Fibroblast of villous mesenchyme (primary cell): ENCODE measurements around the gene PNMA6E. TPM values are rescaled to one million over a fixed set of nuclear protein-coding genes. Genes with fewer than 3 reads are reported as not detected.

Experiments used
- DNase-seq: peaks from one replicate; pipeline ENCODE4 v3.0.0-alpha.2; 2010; ENCODE audit warnings: low read depth
- H3K4me3 ChIP-seq: 2 replicates; pipeline ENCODE4 v1.5.1; 2011; ENCODE audit warnings: low read depth, mild to moderate bottlenecking, low read length
- total RNA-seq: library from RNA; depleted of rRNA; stranded (reverse); fragments of >200 nt; gene quantifications from 2 replicates; pipeline ENCODE4 v1.2.3, GENCODE V29; 2012
- TF ChIP-seq, protein P1 (sequence below): IDR thresholded peaks from 2 replicates; pipeline ENCODE4 v1.5.1; 2012; ENCODE audit warnings: low read depth, mild to moderate bottlenecking, low read length; ENCODE audit not compliant: insufficient read depth

The PNMA6E gene
- total RNA-seq, 1 donor, result not detected

DNA sequence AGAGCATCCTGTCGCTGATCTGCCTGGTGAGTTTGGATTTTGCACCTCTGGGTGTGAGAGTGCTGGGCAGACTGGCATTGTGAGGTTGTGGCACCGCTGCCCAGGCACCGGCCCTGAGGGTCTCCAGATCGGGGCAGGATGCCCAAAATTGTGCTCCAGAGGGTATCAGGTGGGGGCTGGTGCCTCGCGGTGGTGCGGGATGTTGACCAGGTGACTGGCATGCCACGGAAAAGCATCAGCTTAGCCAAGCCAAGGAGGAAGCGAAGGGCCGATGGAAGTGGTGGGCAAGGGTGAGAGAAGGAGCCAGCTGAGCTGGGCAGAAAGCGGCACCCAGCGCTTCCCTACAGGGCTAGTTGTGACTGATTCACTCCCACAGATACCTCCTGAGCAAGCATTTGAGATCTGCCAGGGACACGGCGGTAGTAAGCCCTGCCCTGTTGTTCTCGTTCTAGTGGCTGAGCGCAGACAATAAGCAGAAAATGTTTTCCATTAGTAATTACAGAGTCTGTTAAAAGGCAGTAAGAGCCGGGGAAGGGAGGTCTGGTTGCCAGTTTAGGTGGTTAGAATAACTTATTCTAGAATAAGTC is 10.9 kb upstream of the PNMA6E start:
- DNase-seq, result peak; percentile 7
- H3K4me3 ChIP-seq, result peak overlapping the region; percentile 58
- TF ChIP-seq, protein P1, sequence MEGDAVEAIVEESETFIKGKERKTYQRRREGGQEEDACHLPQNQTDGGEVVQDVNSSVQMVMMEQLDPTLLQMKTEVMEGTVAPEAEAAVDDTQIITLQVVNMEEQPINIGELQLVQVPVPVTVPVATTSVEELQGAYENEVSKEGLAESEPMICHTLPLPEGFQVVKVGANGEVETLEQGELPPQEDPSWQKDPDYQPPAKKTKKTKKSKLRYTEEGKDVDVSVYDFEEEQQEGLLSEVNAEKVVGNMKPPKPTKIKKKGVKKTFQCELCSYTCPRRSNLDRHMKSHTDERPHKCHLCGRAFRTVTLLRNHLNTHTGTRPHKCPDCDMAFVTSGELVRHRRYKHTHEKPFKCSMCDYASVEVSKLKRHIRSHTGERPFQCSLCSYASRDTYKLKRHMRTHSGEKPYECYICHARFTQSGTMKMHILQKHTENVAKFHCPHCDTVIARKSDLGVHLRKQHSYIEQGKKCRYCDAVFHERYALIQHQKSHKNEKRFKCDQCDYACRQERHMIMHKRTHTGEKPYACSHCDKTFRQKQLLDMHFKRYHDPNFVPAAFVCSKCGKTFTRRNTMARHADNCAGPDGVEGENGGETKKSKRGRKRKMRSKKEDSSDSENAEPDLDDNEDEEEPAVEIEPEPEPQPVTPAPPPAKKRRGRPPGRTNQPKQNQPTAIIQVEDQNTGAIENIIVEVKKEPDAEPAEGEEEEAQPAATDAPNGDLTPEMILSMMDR, result no peak

DNA sequence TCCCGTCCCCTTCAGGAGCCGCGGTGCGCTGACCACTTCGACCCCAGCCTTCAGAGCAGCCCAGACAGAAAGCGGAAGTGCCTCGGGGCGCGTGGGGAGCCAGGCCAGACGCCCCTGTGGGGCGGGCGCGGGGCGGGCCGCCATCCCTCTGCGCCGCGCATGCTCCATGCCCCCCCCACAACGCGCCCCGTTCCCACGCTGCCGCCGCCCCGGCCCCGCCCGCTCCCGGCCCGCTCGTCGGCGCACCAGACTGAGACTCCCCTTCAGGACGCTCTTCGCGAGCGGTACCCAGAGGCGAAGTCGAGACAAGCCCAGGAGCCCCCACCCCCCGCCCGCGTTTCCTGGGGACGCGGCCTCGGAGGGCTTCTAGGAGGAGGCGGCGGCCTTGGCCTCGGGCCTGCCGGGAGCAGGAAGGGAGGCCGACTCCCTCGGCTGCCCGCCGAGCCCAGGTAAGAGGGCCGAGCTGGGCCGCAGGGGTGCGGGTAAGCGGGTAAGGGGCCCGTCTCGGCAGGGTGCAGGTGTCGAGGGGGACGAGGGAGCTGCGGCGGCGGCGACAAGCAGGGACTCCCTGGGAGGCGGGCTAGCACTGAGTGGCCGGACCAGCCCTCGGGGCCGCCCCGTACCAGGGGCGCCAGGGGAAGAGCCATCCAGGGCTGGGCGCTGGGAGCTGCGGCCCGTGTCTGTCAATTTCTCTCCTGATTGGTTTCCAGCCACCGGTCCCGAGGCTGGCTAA is 10.3 kb upstream of the PNMA6E start, which contains the start of gene ZFP92:
Gene ZFP92, plus strand, starts transcription at position 218 of the 733 bp plus-strand sequence. CDS start 6,851 bp downstream, outside the sequence.
- TF ChIP-seq, protein P1, result no peak
- peak; percentile 12 for DNase-seq
- H3K4me3 ChIP-seq, result peak within 1 kb of the TSS; percentile 58

DNA sequence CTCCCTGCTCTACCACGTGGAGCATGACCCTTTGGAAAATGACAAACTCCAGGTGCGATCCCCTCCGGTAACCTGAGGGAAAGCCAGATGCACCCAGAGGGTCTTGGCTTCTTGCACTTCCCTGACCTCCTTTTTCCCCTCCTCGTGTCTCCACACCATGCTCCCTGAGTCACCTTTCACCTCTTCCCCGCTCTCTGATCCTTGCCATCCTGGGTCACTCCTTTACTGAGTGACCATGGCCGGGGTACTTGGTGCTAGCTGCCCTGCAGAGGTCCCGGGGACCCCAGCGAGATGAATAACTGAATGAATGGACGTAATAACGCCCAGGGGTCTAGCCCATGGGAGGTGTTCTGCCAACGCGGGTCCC is 9.7 kb upstream of the PNMA6E start:
- peak overlapping the region; percentile 58 for H3K4me3 ChIP-seq
- DNase-seq, result no peak
- TF ChIP-seq, protein P1, result no peak

DNA sequence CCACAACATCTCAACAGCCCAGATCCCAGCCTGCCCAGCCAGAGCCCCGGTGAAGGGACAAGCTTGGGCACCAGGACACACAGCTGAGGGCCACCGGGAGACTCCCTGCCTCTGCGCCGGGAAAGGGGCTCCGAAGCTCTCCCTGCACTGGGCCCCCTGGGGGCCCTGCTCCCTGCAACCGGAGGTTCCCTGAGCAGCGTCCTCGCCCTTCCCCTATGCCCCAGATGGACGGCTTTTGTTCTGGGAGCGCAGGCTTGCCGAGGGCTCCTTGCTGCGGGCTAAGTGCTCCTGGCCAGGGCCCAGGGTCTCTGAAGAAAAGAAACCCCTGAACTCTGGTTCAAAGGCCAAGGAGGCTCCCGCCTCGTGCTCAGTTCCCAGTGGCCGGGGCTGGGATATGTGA is 9.2 kb upstream of the PNMA6E start:
- TF ChIP-seq, protein P1, result no peak
- DNase-seq, result no peak
- no peak overlapping the region for H3K4me3 ChIP-seq

DNA sequence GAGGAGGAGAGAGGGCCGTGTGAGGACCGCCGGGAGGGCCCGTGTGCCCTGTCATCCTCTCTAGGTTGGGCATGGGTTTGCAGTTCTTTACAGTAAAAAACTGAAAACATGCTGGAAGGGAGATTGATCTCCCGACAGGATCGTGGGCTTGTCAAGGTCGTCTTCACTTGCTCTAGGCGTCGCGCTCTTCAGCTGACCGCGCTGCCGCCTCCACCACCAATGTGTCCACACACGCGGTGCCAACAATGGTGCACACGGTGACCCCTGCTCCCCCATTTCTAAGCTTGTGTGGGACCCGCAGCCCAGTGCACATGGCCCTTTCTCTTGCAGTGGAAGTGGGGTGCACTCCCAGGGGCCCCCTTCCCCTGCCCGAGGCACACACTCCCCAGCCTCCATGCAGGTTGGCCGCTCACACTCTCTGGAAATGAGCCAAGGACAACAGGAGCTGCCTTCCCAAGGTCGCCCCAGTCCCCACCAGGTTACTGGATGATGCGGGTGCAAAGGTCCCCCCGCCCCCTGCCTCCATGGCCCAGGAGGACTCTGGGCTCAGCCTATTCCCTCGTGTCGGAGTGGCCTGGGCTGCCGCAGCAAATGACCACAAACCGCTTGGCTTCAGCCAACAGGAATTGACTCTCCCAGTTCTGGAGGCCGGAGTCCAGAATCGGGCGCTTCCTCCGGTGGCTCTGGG is 8.4 kb upstream of the PNMA6E start:
- TF ChIP-seq, protein P1, result no peak
- H3K4me3 ChIP-seq, result no peak overlapping the region
- DNase-seq, result no peak

DNA sequence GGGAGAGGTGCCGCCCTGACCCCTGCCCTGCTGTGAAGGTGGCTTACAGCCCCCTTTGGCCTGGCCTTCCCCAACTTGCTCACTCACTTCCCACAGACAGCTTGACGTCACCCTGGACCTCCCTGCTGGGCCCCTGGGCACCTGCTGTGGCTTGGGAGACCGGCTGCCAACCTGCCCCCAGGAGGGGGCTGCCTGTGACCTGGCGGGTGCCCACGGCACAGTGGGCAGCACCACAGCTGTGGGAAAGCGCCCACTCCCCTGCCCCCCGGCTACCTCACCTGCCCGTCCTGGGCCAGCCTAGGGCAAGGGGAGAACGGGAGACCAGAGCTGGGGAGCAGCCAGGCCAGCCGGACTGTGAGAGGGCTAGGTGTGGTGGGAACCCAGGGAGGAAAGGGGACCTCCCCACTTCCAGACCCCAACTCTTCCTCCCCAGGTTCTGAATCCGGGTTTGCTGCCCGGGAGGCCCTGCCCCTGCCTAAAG is 7.8 kb upstream of the PNMA6E start:
- no peak for DNase-seq
- TF ChIP-seq, protein P1, result no peak
- no peak overlapping the region for H3K4me3 ChIP-seq
